ENCODE measurements around the gene NRN1L.

GRCh38 chr16:67888331-67888730 is 3.6 kb downstream of the NRN1L start:
- TF ChIP-seq CTCF (conservative IDR thresholded peaks at IDR 0.05; ENCODE audit: low read depth, low read length) (no peak), EZH2 (IDR thresholded peaks at IDR 0.05; ENCODE audit: borderline replicate concordance, low read depth, low read length, poor library complexity, severe bottlenecking) (no peak)
